Lung (tissue), 12 donors: ENCODE measurements around the gene ANKRD17. TPM values are rescaled to one million over a fixed set of nuclear protein-coding genes. Genes with fewer than 3 reads are reported as not detected.

Experiments used
- ATAC-seq: fragments of 200-7000 bp; cut with Tn5 transposase; one replicate; pipeline ENCODE4 v1.9.1; 2020; ENCODE audit warnings: moderate number of reproducible peaks; ENCODE audit not compliant: insufficient read depth, low FRiP score
- DNase-seq, 3 donors: peaks; one replicate each; pipeline ENCODE4 v3.0.0-alpha.2; 2013 to 2017
- H3K27ac ChIP-seq, 2 donors: one replicate each; pipeline ENCODE4 v1.5.1; 2013; ENCODE audit warnings: mild to moderate bottlenecking in 2 of 2, moderate library complexity in 2 of 2, control low read depth in 1 of 2, inconsistent platforms in 1 of 2, low read depth in 1 of 2, low read length in 1 of 2
- H3K27me3 ChIP-seq, 3 donors: one replicate each; pipeline ENCODE4 v1.5.1; 2013; ENCODE audit warnings: low read length in 2 of 3; ENCODE audit not compliant: control insufficient read depth in 3 of 3, insufficient read depth in 3 of 3
- H3K36me3 ChIP-seq, 4 donors: one replicate each; pipeline ENCODE4 v1.5.1; 2013; ENCODE audit warnings: low read length in 4 of 4, mild to moderate bottlenecking in 1 of 4, moderate library complexity in 1 of 4; ENCODE audit not compliant: control insufficient read depth in 4 of 4, insufficient read depth in 4 of 4
- H3K4me1 ChIP-seq, 5 donors: one replicate each; pipeline ENCODE4 v1.5.1; 2013; ENCODE audit warnings: low read length in 5 of 5, mild to moderate bottlenecking in 2 of 5, moderate library complexity in 1 of 5; ENCODE audit not compliant: control insufficient read depth in 5 of 5, insufficient read depth in 5 of 5
- H3K4me3 ChIP-seq: one replicate; pipeline ENCODE4 v1.5.1; 2013; ENCODE audit warnings: mild to moderate bottlenecking, control low read depth, moderate library complexity
- H3K9ac ChIP-seq, 2 donors: one replicate each; pipeline ENCODE4 v1.5.1; 2013; ENCODE audit warnings: low read length in 2 of 2, control low read depth in 1 of 2; ENCODE audit not compliant: insufficient read depth in 1 of 2
- H3K9me3 ChIP-seq, 4 donors: one replicate each; pipeline ENCODE4 v1.5.1; 2013; ENCODE audit warnings: low read length in 3 of 4, mild to moderate bottlenecking in 1 of 4, moderate library complexity in 1 of 4; ENCODE audit not compliant: control insufficient read depth in 4 of 4, insufficient read depth in 3 of 4
- WGBS, 2 donors: extraction: QIAGEN DNeasy Blood & Tissue Kit; methylation state at CpG; one replicate each; pipeline ENCODE4 v1.1.7; 2013; 5-methylcytosine and 5-hydroxymethylcytosine counted together
- polyA plus RNA-seq, 2 donors: library from polyadenylated mRNA; stranded (reverse); fragments of 200-250 nt; gene quantifications; one replicate each; pipeline ENCODE4 v1.2.1, GENCODE V29; 2013
- total RNA-seq, 2 donors: library from RNA; depleted of rRNA in 1 of 2; stranded (reverse); fragments of >200 nt in 1 of 2; gene quantifications; one replicate each; pipeline ENCODE4 v1.2.1, GENCODE V29; 2014 to 2021
- TF ChIP-seq, protein P1 (sequence below): IDR thresholded peaks from 2 replicates; pipeline ENCODE4 v1.5.1; 2012; ENCODE audit warnings: mild to moderate bottlenecking; ENCODE audit errors: control extremely low read depth, extremely low read depth
- donor health status: control.
- donor health status: control.
- donor health status: Bipolar disorder and iron deficiency.
- donor health status: healthy.
- donor health status: DM: yes; HTN: yes; CAD: no.

ANKRD17 gene
- total and polyA plus RNA-seq, 4 donors, result 7.8 to 74.4 (median 31.7) TPM

DNA sequence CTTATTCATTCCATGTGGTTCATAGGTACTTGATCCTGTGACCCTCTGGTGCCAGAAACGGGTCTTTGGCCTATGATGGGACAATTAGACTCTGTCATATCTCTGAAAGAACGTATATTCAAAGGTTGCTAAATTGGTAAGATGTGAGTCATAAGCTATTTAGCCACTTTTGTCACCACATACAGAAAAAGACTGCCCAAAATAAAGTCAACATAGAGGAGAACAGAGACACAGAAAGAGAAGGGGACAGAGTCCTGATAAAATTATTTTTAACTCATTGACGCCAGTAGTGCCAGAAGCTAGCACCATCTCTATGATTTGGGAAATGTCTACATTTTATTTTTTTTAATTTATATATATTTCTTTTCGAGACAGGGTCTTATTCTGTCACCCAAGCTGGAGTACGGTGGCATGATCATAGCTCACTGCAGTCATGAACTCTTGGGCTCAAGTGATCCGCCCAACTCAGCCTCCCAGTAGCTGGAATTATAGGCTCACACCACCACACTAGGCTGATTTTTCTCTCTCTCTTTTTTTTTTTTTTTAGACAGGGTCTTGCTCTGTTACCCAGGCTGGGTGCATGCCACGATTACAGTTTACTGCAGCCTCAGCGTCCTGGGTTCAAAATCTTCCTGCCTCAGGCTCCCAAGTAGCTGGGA is 96.9 kb downstream of the ANKRD17 start:
- no peak overlapping the region for H3K9ac ChIP-seq
- ATAC-seq, result no peak
- H3K27ac ChIP-seq, result no peak overlapping the region
- H3K9me3 ChIP-seq, result peaks cover 0 to 4% (median 0%) of the 10 kb centered on the region in 4 donors
- no peak overlapping the region for H3K4me3 ChIP-seq
- WGBS, 2 donors, result 93% methylated on average over 8 of the region's 8 CpGs
- H3K4me1 ChIP-seq, result peaks cover 0 to 9% (median 0%) of the 10 kb centered on the region in 5 donors
- no peak for DNase-seq
- H3K27me3 ChIP-seq, result no peaks in the 10 kb centered on the region
- TF ChIP-seq, protein P1, sequence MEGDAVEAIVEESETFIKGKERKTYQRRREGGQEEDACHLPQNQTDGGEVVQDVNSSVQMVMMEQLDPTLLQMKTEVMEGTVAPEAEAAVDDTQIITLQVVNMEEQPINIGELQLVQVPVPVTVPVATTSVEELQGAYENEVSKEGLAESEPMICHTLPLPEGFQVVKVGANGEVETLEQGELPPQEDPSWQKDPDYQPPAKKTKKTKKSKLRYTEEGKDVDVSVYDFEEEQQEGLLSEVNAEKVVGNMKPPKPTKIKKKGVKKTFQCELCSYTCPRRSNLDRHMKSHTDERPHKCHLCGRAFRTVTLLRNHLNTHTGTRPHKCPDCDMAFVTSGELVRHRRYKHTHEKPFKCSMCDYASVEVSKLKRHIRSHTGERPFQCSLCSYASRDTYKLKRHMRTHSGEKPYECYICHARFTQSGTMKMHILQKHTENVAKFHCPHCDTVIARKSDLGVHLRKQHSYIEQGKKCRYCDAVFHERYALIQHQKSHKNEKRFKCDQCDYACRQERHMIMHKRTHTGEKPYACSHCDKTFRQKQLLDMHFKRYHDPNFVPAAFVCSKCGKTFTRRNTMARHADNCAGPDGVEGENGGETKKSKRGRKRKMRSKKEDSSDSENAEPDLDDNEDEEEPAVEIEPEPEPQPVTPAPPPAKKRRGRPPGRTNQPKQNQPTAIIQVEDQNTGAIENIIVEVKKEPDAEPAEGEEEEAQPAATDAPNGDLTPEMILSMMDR, result no peak
- H3K36me3 ChIP-seq, result peaks cover 8 to 40% (median 26%) of the 10 kb centered on the region in 4 donors

DNA sequence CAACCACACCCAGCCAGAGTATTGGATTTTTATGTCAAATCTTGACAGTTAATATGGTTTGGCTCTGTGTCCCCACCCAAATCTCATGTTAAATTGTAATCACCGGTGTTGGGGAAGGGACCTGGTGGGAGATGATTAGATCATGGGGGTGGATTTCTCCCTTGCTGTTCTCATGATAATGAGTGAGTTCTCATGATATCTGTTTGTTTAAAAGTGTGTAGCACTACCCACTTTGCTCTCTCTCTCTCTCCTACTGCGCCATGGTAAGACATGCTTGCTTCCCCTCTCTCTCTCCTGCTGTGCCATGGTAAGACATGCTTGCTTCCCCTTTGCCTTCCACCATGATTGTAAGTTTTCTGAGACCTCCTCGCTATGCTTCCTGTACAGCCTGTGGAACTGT is 102.2 kb downstream of the ANKRD17 start:
- no peaks in the 10 kb centered on the region for H3K9me3 ChIP-seq
- ATAC-seq (no peak), DNase-seq (no peak)
- no peaks in the 10 kb centered on the region for H3K27me3 ChIP-seq
- TF ChIP-seq, protein P1, result no peak
- no peak overlapping the region for H3K27ac ChIP-seq
- H3K36me3 ChIP-seq, result peaks cover 10 to 42% (median 21%) of the 10 kb centered on the region in 4 donors
- H3K4me1 ChIP-seq, result peaks cover 0 to under 1% (median 0%) of the 10 kb centered on the region in 5 donors
- no peak overlapping the region for H3K9ac ChIP-seq
- WGBS, 2 donors, result 95 to 100% methylated on average over 3 of the region's 3 CpGs
- no peak overlapping the region for H3K4me3 ChIP-seq

DNA sequence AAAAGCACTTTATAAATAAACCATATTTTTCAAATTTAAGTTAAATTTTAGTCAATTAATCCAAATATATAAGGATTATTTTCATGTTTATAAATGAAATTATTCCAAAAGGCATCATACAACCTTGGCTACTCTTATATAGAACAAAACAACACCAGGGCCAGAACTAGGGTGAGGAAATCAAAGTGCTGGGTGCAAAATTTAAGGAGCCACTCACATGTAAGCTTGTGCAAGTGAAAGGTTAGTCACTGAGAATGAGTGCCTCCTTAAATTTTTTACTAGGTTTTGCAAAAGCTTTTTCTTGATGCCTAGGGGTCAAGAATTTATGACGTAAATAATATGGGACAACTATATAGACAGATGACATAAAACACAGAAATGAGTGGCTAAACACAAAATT is 105.7 kb downstream of the ANKRD17 start:
- TF ChIP-seq, protein P1, result no peak
- H3K27me3 ChIP-seq, result no peaks in the 10 kb centered on the region
- H3K4me3 ChIP-seq, result no peak overlapping the region
- no peaks in the 10 kb centered on the region for H3K9me3 ChIP-seq
- DNase-seq, result no peak
- no peak overlapping the region for H3K9ac ChIP-seq
- no peaks in the 10 kb centered on the region for H3K4me1 ChIP-seq
- H3K36me3 ChIP-seq, result peaks cover 13 to 33% (median 17%) of the 10 kb centered on the region in 4 donors
- no peak for ATAC-seq
- no peak overlapping the region for H3K27ac ChIP-seq
- WGBS, 2 donors, result 88 to 92% methylated on average over 1 of the region's 1 CpG
